SK-N-MC (cell line): ENCODE results near the gene KIAA1671.

ENCODE experiments used
- EZH2 ChIP-seq: fragments of 200-600 bp; sonication (generic); IDR thresholded peaks from one replicate; pipeline ENCODE4 v1.6.1; 2017; ENCODE audit warnings: antibody characterized with exemption
- FOXP2 ChIP-seq: optimal IDR thresholded peaks from 2 replicates; pipeline ENCODE3; 2011; ENCODE audit warnings: mild to moderate bottlenecking, moderate library complexity; ENCODE audit not compliant: insufficient read depth; ENCODE audit errors: extremely low read length, control extremely low read depth
- POLR2AphosphoS5 ChIP-seq: IDR thresholded peaks from 2 replicates; pipeline ENCODE4 v1.6.1; 2012; ENCODE audit warnings: mild to moderate bottlenecking, low read depth, low read length, borderline replicate concordance

GRCh38 chr22:25061605-25062376 is 109.3 kb downstream of the KIAA1671 start:
- TF ChIP-seq EZH2 (no peak), POLR2AphosphoS5 (no peak), FOXP2 (no peak)
